ENCODE measurements around the gene GDPGP1.

The GDPGP1 gene

GRCh38 chr15:90205050-90205848 is 28.8 kb upstream of the GDPGP1 start:
- no peak for DNase-seq

GRCh38 chr15:90205886-90206285 is 28.1 kb upstream of the GDPGP1 start:
- DNase-seq: no peak

GRCh38 chr15:90207252-90207651 is 26.8 kb upstream of the GDPGP1 start:
- no peak for DNase-seq

GRCh38 chr15:90208356-90208755 is 25.7 kb upstream of the GDPGP1 start:
- no peak for DNase-seq

GRCh38 chr15:90209591-90209990 is 24.4 kb upstream of the GDPGP1 start:
- DNase-seq: no peak

- no peak for DNase-seq
These were observed 23.4 kb upstream of the GDPGP1 start for GRCh38 chr15:90210593-90210992.

GRCh38 chr15:90211009-90211408 is 23.0 kb upstream of the GDPGP1 start:
- no peak for DNase-seq

- DNase-seq: no peak
These were observed 22.4 kb upstream of the GDPGP1 start for GRCh38 chr15:90211440-90212143.

GRCh38 chr15:90212221-90213098 is 21.5 kb upstream of the GDPGP1 start:
- DNase-seq: no peak

- DNase-seq: no peak
These were observed 20.7 kb upstream of the GDPGP1 start for GRCh38 chr15:90213122-90213817.

GRCh38 chr15:90213818-90214204 is 20.2 kb upstream of the GDPGP1 start:
- DNase-seq: no peak

GRCh38 chr15:90214553-90215196 is 19.3 kb upstream of the GDPGP1 start:
- DNase-seq: no peak

- no peak for DNase-seq
These were observed 16.2 kb upstream of the GDPGP1 start for GRCh38 chr15:90217671-90218394.

GRCh38 chr15:90219421-90220141 is 14.4 kb upstream of the GDPGP1 start:
- DNase-seq: no peak

GRCh38 chr15:90221246-90221900 is 12.6 kb upstream of the GDPGP1 start:
- DNase-seq: peak; percentile 68

- DNase-seq: no peak
These were observed 11.5 kb upstream of the GDPGP1 start for GRCh38 chr15:90222547-90222946.

GRCh38 chr15:90223441-90224165 is 10.4 kb upstream of the GDPGP1 start:
- no peak for DNase-seq

- no peak for DNase-seq
These were observed 9.0 kb upstream of the GDPGP1 start for GRCh38 chr15:90225047-90225446.

GRCh38 chr15:90225504-90226234 is 8.3 kb upstream of the GDPGP1 start:
- no peak for DNase-seq

Measured in NCI-H1694 treated with DMSO at 0.1 percent for 48 hours (cell line).